K562 (cell line): ENCODE measurements around the gene IGFALS. TPM values are rescaled to one million over a fixed set of nuclear protein-coding genes. Genes with fewer than 3 reads are reported as not detected.

Experiments used
- CBX3 ChIP-seq, 2 experiments: IDR thresholded peaks; 1 replicate in 1 of 2; 2 replicates in 1 of 2; pipeline ENCODE4 v1.6.1; 2012; ENCODE audit warnings: inconsistent platforms in 2 of 2, low read length in 2 of 2, borderline replicate concordance in 1 of 2, control low read depth in 1 of 2
- CXXC5 ChIP-seq: fragments of 250-450 bp; sonication (Bioruptor Pico); IDR thresholded peaks from 2 replicates; pipeline ENCODE4 v1.8.0; 2022; ENCODE audit warnings: inconsistent platforms, mild to moderate bottlenecking, moderate library complexity
- EWSR1 ChIP-seq: fragments of 450-650 bp; IDR thresholded peaks from 2 replicates; pipeline ENCODE4 v1.6.1; 2018; ENCODE audit warnings: borderline replicate concordance, mild to moderate bottlenecking, low read depth, moderate library complexity; ENCODE audit not compliant: partially characterized antibody
- GABPB1 ChIP-seq: sonication (generic); formaldehyde crosslinking; IDR thresholded peaks from 2 replicates; pipeline ENCODE4 v1.8.0; 2022; ENCODE audit warnings: mild to moderate bottlenecking, missing genetic modification reagents
- HNRNPL ChIP-seq: fragments of 200-400 bp; formaldehyde crosslinking; IDR thresholded peaks from 2 replicates; pipeline ENCODE4 v1.6.1; 2017; ENCODE audit warnings: low read depth, mild to moderate bottlenecking, low read length
- L3MBTL2 ChIP-seq: fragments of 450-650 bp; IDR thresholded peaks from 2 replicates; pipeline ENCODE4 v1.6.1; 2016; ENCODE audit warnings: mild to moderate bottlenecking, moderate library complexity
- MEF2D ChIP-seq: conservative IDR thresholded peaks from 2 replicates; pipeline ENCODE4 v1.6.1; 2016; ENCODE audit warnings: low read depth, missing genetic modification characterization, missing compliant biosample characterization
- RAD21 ChIP-seq, 2 experiments: fragments of 250-450 bp in 1 of 2; fragments of 450-650 bp in 1 of 2; sonication (Bioruptor Pico) in 1 of 2; formaldehyde crosslinking in 1 of 2; IDR thresholded peaks in 1 of 2; conservative IDR thresholded peaks in 1 of 2; 2 replicates each; pipeline versions ENCODE4 v1.4.0 to v1.8.0; 2020 to 2022; ENCODE audit warnings: mild to moderate bottlenecking in 2 of 2, moderate library complexity in 1 of 2
- RB1 ChIP-seq: fragments of 450-650 bp; IDR thresholded peaks from 2 replicates; pipeline ENCODE4 v1.6.1; 2017; ENCODE audit warnings: low read depth, mild to moderate bottlenecking
- RBM15 ChIP-seq: fragments of 200-400 bp; formaldehyde crosslinking; IDR thresholded peaks from 2 replicates; pipeline ENCODE4 v1.6.1; 2018; ENCODE audit warnings: mild to moderate bottlenecking, low read length, moderate library complexity; ENCODE audit not compliant: insufficient read depth
- RBM25 ChIP-seq: fragments of 200-400 bp; formaldehyde crosslinking; IDR thresholded peaks from 2 replicates; pipeline ENCODE4 v1.6.1; 2018; ENCODE audit warnings: low read length, low read depth, moderate library complexity; ENCODE audit not compliant: severe bottlenecking
- SMC3 ChIP-seq: conservative IDR thresholded peaks from 2 replicates; pipeline ENCODE4 v1.6.1; 2011; ENCODE audit warnings: low read depth, low read length, improper control_type of control experiment; ENCODE audit not compliant: insufficient read depth
- ZKSCAN8 ChIP-seq: fragments of 200-800 bp; sonication (Bioruptor generic); IDR thresholded peaks from 2 replicates; pipeline ENCODE4 v1.6.1; 2016; ENCODE audit warnings: missing genetic modification characterization, missing compliant biosample characterization
- ZNF316 ChIP-seq: fragments of 450-650 bp; IDR thresholded peaks from 2 replicates; pipeline ENCODE4 v1.6.1; 2016
- polyA plus RNA-seq, 8 experiments: library from polyadenylated mRNA; depleted of rRNA in 4 of 8; stranded (reverse) in 5 of 8; unstranded in 3 of 8; fragments of >200 nt; fragmentation: Nextera tagmentation in 2 of 8; fragmentation: Illumina TruSeq in 1 of 8; extraction: Ambion mirVana in 2 of 8; extraction: Trizol in 1 of 8; gene quantifications; 2 replicates each; pipeline versions ENCODE4 v1.2.1 to v1.2.3, GENCODE V29; 2011 to 2014; ENCODE audit warnings: inconsistent platforms in 1 of 8, missing spikeins in 1 of 8
- total RNA-seq, 7 experiments: library from RNA; depleted of rRNA in 6 of 7; stranded (reverse); fragments of >200 nt in 6 of 7; fragmentation: Illumina TruSeq in 2 of 7; extraction: Trizol in 2 of 7; gene quantifications; 2 replicates each; pipeline versions ENCODE4 v1.2.1 to v1.2.3, GENCODE V29; 2011 to 2021; ENCODE audit warnings: low replicate concordance in 1 of 7
- TF ChIP-seq, protein P1 (sequence below): sonication (generic); formaldehyde crosslinking; IDR thresholded peaks from 2 replicates; pipeline ENCODE4 v1.9.0; 2022; ENCODE audit warnings: mild to moderate bottlenecking, missing genetic modification reagents
- TF ChIP-seq, protein P2 (sequence below): fragments of 200-800 bp; sonication (Bioruptor generic); IDR thresholded peaks from 2 replicates; pipeline ENCODE4 v1.6.1; 2017; ENCODE audit warnings: missing genetic modification characterization, missing compliant biosample characterization
- TF ChIP-seq, protein P3 (sequence below), 2 experiments: fragments of 450-650 bp; IDR thresholded peaks; 2 replicates each; pipeline ENCODE4 v1.6.1; 2018; ENCODE audit warnings: mild to moderate bottlenecking in 2 of 2, low read depth in 1 of 2; ENCODE audit not compliant: partially characterized antibody in 2 of 2

The IGFALS gene
- total and polyA plus RNA-seq, 9 of the 15 experiments (the other 6 are each of a cell fraction or from before 2014, with no cell fraction given) = not detected

DNA sequence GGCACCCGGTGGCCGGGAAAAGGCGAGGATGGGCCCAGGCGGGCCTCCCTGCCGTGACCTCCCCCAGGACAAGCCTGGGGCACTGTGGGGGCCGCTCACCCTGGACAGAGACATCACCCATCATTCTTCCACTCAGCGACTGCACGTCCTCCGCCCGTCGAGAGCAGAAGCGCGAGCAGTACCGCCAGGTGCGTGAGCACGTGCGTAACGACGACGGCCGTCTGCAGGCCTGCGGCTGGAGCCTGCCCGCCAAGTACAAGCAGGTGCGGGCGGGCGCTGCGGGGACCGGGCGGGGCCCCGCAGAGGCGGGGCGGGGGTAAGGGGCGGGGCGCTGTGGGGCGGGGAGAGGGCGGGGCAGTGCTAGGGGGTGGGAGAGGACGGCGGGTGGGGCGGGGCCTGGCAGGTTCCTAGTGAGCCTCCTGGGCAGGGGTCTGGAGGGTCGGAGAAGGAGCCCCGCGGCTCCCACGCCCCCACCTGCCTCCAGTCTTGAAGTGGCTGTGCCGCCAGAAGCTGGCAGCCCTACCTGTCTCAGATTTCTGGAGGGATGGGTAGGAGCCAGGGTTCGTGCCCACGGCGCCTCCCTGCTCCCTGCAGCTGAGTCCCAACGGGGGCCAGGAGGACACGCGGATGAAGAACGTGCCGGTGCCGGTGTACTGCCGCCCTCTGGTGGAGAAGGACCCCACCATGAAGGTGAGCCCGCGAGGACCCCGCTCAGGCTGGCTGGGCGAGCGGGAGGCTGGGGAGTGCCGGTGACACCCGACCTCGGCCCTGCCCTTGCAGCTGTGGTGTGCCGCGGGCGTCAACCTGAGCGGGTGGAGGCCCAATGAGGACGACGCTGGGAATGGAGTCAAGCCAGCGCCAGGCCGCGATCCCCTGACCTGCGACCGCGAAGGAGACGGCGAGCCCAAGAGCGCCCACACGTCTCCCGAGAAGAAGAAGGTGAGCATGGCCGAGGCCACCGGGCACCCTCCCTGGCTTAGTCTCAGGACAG is 29.7 kb downstream of the IGFALS start (continued):
- TF ChIP-seq L3MBTL2 = peak; percentile 95
- TF ChIP-seq, protein P1, sequence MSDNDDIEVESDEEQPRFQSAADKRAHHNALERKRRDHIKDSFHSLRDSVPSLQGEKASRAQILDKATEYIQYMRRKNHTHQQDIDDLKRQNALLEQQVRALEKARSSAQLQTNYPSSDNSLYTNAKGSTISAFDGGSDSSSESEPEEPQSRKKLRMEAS = peak; percentile 93
- peak in 1 of 2 experiments; percentile 45; a peak in 2 of 4 replicates for TF ChIP-seq RAD21 (CRISPR knock-in tag; conservative IDR thresholded peaks at IDR 0.05 in 1 of 2, IDR thresholded peaks at IDR 0.05 in 1 of 2)
- TF ChIP-seq ZKSCAN8 (CRISPR knock-in tag) = no peak
- TF ChIP-seq CXXC5 (CRISPR knock-in tag) = peak; percentile 70
- peak; percentile 24; the same call in 1 of the 2 replicates for TF ChIP-seq GABPB1
- TF ChIP-seq EWSR1 = no peak
- no peak for TF ChIP-seq RBM15
- TF ChIP-seq, protein P2, sequence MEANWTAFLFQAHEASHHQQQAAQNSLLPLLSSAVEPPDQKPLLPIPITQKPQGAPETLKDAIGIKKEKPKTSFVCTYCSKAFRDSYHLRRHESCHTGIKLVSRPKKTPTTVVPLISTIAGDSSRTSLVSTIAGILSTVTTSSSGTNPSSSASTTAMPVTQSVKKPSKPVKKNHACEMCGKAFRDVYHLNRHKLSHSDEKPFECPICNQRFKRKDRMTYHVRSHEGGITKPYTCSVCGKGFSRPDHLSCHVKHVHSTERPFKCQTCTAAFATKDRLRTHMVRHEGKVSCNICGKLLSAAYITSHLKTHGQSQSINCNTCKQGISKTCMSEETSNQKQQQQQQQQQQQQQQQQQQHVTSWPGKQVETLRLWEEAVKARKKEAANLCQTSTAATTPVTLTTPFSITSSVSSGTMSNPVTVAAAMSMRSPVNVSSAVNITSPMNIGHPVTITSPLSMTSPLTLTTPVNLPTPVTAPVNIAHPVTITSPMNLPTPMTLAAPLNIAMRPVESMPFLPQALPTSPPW (CRISPR knock-in tag) = peak; percentile 82
- no peak for TF ChIP-seq MEF2D (tag)
- peak in 1 of 2 experiments; percentile 62; a peak in 1 of 3 replicates for TF ChIP-seq CBX3 (IDR thresholded peaks at IDR 0.05; ENCODE audit: borderline replicate concordance in 1 of 2, low read length in 2 of 2)
- TF ChIP-seq ZNF316 = no peak
- TF ChIP-seq, protein P3, sequence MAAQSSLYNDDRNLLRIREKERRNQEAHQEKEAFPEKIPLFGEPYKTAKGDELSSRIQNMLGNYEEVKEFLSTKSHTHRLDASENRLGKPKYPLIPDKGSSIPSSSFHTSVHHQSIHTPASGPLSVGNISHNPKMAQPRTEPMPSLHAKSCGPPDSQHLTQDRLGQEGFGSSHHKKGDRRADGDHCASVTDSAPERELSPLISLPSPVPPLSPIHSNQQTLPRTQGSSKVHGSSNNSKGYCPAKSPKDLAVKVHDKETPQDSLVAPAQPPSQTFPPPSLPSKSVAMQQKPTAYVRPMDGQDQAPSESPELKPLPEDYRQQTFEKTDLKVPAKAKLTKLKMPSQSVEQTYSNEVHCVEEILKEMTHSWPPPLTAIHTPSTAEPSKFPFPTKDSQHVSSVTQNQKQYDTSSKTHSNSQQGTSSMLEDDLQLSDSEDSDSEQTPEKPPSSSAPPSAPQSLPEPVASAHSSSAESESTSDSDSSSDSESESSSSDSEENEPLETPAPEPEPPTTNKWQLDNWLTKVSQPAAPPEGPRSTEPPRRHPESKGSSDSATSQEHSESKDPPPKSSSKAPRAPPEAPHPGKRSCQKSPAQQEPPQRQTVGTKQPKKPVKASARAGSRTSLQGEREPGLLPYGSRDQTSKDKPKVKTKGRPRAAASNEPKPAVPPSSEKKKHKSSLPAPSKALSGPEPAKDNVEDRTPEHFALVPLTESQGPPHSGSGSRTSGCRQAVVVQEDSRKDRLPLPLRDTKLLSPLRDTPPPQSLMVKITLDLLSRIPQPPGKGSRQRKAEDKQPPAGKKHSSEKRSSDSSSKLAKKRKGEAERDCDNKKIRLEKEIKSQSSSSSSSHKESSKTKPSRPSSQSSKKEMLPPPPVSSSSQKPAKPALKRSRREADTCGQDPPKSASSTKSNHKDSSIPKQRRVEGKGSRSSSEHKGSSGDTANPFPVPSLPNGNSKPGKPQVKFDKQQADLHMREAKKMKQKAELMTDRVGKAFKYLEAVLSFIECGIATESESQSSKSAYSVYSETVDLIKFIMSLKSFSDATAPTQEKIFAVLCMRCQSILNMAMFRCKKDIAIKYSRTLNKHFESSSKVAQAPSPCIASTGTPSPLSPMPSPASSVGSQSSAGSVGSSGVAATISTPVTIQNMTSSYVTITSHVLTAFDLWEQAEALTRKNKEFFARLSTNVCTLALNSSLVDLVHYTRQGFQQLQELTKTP (IDR thresholded peaks at IDR 0.05; ENCODE audit: low read depth in 1 of 2, partially characterized antibody in 2 of 2) = no peak
- 0 out of 2 replicates have a peak, but pooled peaks have one; percentile 22 for TF ChIP-seq HNRNPL
- peak; percentile 34; the same call in 1 of the 2 replicates for TF ChIP-seq SMC3
- 0 out of 2 replicates have a peak, but pooled peaks have one; percentile 52 for TF ChIP-seq RB1
- TF ChIP-seq RBM25 = no peak
